Liver (tissue), 3 donors: Measurements from ENCODE around the gene RASSF8.

Experiments
- ATF3 ChIP-seq: IDR thresholded peaks from 2 replicates; pipeline ENCODE4 v1.6.1; 2016; ENCODE audit warnings: antibody characterized with exemption
- CTCF ChIP-seq: fragments of 150-350 bp; IDR thresholded peaks from 2 replicates; pipeline ENCODE4 v1.5.1; 2017; ENCODE audit warnings: improper control_type of control experiment, low read depth, low read length; ENCODE audit not compliant: missing input control
- FOXA1 ChIP-seq: IDR thresholded peaks from 2 replicates; pipeline ENCODE4 v1.6.1; 2016; ENCODE audit warnings: antibody characterized with exemption
- JUND ChIP-seq, 2 donors: IDR thresholded peaks; 2 replicates each; pipeline ENCODE4 v1.6.1; 2016; ENCODE audit warnings: antibody characterized with exemption in 2 of 2
- MAX ChIP-seq: IDR thresholded peaks from 2 replicates; pipeline ENCODE4 v1.6.1; 2016; ENCODE audit warnings: antibody characterized with exemption
- NR2F2 ChIP-seq: IDR thresholded peaks from 2 replicates; pipeline ENCODE4 v1.6.1; 2016; ENCODE audit warnings: antibody characterized with exemption
- SP1 ChIP-seq: IDR thresholded peaks from 2 replicates; pipeline ENCODE4 v1.6.1; 2018; ENCODE audit warnings: antibody characterized with exemption, mild to moderate bottlenecking
- TAF1 ChIP-seq: conservative IDR thresholded peaks from 2 replicates; pipeline ENCODE4 v1.6.1; 2016; ENCODE audit warnings: antibody characterized with exemption, mild to moderate bottlenecking
- YY1 ChIP-seq: IDR thresholded peaks from 2 replicates; pipeline ENCODE4 v1.6.1; 2016; ENCODE audit warnings: antibody characterized with exemption, mild to moderate bottlenecking
- ZBTB33 ChIP-seq: IDR thresholded peaks from 2 replicates; pipeline ENCODE4 v1.6.1; 2016; ENCODE audit warnings: antibody characterized with exemption
- donor health status: healthy.
- donor health status: healthy.

GRCh38 chr12:26118308-26118707, 159.8 kb downstream of the RASSF8 start:
- TF ChIP-seq MAX (no peak), ZBTB33 (no peak), CTCF (no peak), TAF1 (no peak), YY1 (no peak), SP1 (no peak), ATF3 (no peak), JUND (IDR thresholded peaks at IDR 0.05) (no peak), FOXA1 (no peak), NR2F2 (no peak)
